ENCODE results near the gene FDXR.

DNA sequence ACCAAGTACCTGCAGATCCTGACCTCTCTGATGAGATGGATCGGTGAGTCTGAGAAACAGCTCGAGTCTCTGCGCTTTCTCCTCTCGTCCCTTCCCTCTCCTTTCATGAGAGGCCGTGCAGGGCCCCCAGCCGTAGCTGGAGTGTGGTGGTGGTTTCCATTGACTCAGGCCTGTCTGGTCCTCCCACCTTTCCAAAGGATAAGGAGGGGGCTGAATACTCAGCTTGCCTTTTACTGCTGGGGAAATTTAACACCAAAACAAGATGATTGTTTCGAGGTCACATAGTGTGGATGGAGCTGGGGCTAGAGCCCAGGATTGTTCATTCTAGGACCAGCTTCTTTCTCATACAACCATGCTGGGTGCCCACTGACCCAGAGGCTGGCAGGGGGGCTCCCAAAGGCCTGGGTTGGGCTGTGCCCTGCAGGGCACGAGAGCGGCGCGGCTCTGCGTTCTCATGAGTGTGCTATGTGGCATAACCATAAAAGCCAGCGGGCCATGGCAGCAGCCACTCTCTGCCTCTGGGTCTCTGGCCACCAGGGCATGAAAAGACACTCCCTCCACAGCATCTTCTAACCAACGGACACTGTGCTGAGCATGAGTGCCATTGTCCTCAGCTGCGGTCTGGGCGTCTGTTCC is 52.9 kb downstream of the FDXR start:
- TF ChIP-seq POLR2A (IDR thresholded peaks at IDR 0.05): no peak
- TF ChIP-seq, protein P1, sequence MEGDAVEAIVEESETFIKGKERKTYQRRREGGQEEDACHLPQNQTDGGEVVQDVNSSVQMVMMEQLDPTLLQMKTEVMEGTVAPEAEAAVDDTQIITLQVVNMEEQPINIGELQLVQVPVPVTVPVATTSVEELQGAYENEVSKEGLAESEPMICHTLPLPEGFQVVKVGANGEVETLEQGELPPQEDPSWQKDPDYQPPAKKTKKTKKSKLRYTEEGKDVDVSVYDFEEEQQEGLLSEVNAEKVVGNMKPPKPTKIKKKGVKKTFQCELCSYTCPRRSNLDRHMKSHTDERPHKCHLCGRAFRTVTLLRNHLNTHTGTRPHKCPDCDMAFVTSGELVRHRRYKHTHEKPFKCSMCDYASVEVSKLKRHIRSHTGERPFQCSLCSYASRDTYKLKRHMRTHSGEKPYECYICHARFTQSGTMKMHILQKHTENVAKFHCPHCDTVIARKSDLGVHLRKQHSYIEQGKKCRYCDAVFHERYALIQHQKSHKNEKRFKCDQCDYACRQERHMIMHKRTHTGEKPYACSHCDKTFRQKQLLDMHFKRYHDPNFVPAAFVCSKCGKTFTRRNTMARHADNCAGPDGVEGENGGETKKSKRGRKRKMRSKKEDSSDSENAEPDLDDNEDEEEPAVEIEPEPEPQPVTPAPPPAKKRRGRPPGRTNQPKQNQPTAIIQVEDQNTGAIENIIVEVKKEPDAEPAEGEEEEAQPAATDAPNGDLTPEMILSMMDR (IDR thresholded peaks at IDR 0.05): no peak
- no peak for TF ChIP-seq EP300 (IDR thresholded peaks at IDR 0.05)
